HK-2 (cell line): ENCODE data around the gene ZNF410.
"Not testable (repeated sequence)": the region's sequence is repeated elsewhere in the genome, so short reads cannot be mapped to it uniquely, and the experiment has no call there.

ENCODE experiments used
- DNase-seq: peaks from one replicate; pipeline ENCODE4 v3.0.0-alpha.2; 2018; ENCODE audit not compliant: unreplicated experiment

ZNF410 gene

DNA sequence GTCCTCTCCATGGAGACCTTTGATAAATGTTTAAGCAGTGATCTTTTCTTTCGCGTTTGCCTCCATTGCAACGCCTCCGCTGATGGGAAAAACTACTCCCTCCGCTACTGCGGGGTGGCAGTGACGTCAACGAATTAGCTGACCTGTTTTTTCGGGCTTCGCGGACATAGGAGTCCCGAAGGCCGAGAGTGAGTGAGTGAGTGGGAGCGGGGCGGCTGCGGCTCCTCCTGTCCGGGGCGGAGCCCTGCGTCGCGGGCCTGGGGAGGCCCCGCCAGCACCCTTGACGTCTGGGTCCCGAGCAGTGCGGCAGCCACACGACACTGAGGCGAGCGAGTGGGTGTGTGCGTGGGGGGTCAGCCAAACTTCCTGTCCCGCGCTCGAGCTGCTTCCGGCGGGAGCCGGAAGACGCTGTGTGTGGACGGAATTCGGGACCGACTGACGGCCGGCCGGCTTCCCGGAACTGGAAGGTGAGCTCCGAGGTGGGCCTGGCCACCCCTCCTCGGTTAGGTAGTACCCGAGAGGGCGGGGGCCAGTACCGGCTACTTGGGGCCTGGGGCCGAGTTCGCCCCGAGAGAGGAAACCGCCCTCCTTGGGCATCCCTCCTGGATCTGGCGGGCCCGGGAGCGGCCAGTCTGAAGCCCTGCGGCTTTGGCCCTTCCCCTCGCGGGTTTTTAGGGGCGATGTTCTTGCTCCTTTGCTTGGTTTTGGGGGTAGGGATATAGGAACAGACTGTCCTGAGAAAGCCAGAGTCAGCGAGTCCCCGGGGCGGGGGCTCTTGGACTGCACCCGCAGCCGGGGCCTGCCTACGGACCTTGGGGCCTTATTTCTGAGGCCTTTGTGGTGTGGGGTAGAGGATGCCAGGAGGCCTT is at the start of gene ZNF410:
Gene ZNF410, plus strand, starts transcription at position 411 of the 869 bp plus-strand sequence. CDS start 5,317 bp downstream, outside the sequence.
- DNase-seq: peak; percentile 97

DNA sequence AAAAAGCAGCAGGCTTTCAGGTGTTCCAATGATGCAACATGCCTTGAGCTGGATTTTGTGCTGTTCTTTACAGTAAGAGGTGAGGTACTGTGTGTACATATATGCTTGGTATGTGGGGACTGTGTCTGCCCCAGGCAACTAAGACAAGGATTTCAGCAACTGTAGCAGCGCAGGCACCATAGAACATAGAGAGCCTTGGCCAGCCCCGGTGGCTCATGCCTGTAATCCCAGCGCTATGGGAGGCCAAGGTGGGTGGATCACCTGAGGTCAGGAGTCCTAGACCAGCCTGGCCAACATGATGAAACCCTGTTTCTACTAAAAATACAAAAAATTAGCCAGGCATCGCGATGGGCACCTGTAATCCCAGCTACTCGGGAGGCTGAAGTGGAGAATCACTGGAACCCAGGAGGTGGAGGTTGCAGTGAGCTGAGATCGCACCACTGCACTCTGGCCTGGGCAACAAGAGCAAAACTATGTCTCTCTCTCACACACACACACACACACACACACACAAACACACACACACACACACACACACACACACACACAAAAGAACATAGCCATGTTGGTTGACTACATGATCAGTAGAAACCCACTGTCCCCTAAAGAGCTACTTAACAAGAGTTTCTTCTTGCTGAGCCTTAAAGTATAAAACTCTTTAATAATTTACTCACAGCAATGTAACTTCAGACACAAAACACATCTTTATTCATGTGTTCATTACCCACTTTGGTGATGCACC is 48.2 kb upstream of the ZNF410 start:
- DNase-seq: not testable (repeated sequence)

DNA sequence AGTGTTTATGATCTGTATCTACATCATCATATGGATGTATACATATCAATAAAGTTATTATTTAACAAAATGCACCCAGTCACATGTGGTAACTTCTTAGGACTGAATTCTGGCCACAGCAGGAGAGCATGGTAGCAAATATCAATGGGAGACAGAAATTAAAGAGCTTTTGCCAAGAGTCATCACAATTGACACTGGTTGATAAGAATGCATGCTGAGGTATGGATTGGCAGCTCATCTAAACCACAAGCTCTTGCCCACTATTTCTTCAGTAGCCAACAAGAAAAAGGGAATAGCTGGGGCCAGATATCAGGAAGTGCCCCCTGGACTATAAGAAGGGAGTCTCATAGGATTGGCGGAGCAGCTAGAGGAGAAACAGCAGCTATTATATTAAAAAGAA is 44.5 kb upstream of the ZNF410 start:
- no peak for DNase-seq

GRCh38 chr14:73842851-73843250 is 43.8 kb upstream of the ZNF410 start:
- no peak for DNase-seq

- no peak for DNase-seq
Measured at GRCh38 chr14:73843296-73843695, 43.4 kb upstream of the ZNF410 start.

- no peak for DNase-seq
Measured at GRCh38 chr14:73846947-73847346, 39.7 kb upstream of the ZNF410 start.

DNA sequence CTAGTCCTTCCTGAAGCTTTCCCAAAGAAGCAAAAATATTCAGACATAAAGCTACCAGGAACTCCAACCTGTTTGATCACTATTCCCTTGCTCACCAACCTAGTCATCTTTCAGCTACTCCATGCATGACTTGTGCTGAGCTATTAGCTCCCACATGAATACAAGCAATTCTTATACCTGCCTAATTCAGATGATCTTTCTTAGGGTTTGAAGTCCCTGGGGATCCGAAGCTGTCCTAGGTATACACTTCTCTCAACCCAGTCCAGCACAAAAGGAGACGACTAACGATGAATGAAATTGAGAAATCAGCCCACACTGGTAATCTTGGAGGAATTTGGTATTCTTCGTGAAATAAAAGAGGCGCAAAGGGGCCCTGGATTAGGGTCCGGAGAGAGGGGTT is 35.7 kb upstream of the ZNF410 start:
- DNase-seq: no peak

- DNase-seq: peak; percentile 99
Measured at GRCh38 chr14:73851567-73852382, 34.9 kb upstream of the ZNF410 start, which contains the start of gene PTGR2. Gene PTGR2, plus strand, starts transcription at chr14:73851831. Its CDS starts 7,032 bp downstream, at chr14:73858863.

GRCh38 chr14:73859145-73859544 is 27.5 kb upstream of the ZNF410 start:
- no peak for DNase-seq

DNA sequence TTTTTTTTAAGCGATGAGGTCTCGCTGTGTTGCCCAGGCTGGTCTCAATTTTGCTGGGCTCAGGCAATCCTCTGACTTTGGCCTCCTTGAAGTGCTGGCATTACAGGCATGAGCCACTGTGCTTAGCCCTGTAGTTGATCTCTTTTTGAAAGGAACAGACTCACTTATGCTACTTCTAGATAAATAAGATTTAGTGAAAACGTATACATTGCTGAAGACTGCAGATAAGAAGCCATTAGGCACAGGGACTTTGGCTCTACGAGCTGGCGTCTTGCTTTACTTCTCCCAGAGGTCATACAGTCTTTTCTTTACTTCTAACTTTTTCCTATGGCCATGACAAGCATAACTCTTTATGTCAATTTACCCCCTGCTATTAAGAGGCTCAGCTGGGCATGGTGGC is 25.6 kb upstream of the ZNF410 start:
- DNase-seq: no peak

DNA sequence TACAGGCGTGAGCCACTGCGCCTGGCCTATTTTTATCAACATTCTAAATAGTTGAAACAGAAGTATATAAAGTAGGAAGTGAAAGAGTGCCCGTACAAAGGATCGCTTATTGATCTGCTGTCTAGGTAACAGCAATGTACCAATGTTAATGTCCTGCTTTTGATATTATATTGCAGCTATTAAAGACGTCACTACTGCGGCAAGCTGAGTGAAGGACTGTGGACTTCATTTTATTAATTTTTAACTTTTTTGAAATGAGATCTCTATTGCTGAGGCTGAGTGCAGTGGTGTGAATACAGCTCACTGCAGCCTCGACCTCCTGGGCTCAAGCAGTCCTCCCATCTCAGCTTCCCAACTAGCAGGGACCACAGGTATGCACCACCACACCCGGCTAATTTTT is 24.2 kb upstream of the ZNF410 start:
- DNase-seq: no peak

- DNase-seq: no peak
Measured at GRCh38 chr14:73863209-73863608, 23.4 kb upstream of the ZNF410 start.

DNA sequence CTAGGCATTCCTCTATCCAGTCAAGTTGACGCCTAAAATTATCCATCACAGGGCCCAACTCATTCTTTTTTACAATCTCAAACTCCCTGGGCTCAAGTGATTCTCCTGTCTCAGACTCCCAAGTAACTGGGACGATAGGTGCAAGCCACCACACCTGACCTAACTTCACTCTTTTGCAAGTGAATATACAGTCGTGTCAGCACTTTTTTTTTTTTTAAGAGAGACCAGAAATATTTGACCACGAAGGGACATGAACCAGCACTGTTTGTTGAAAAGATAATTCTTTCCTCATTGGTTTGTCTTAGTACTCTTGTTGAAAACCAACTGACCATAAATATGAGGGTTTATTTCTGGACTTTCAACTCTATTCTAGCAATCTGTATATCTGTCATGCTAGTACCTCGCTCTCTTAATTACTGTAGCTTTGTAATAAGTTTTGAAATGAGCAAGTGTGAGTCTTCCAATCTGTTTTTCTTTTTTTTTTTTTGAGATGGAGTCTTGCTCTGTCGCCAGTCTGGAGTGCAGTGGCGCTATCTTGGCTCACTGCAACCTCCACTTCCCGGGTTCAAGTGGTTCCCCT is 21.0 kb upstream of the ZNF410 start:
- no peak for DNase-seq

DNA sequence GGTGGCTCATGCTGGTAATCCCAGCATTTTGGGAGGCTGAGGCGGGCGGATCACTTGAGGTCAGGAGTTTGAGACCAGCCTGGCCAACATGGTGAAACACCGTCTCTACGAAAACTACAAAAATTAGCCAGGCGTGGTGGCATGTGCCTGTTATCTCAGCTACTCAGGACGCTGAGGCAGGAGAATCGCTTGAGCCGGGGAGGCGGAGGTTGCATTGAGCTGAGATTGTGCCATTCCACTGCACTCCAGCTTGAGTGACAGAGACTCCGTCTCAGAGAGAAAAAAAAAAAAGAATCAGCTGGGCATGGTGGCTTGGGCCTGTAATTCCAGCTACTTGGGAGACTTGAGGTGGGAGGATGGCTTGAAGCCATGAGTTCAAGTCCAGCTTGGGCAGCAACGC is 16.9 kb upstream of the ZNF410 start:
- DNase-seq: not testable (repeated sequence)

DNA sequence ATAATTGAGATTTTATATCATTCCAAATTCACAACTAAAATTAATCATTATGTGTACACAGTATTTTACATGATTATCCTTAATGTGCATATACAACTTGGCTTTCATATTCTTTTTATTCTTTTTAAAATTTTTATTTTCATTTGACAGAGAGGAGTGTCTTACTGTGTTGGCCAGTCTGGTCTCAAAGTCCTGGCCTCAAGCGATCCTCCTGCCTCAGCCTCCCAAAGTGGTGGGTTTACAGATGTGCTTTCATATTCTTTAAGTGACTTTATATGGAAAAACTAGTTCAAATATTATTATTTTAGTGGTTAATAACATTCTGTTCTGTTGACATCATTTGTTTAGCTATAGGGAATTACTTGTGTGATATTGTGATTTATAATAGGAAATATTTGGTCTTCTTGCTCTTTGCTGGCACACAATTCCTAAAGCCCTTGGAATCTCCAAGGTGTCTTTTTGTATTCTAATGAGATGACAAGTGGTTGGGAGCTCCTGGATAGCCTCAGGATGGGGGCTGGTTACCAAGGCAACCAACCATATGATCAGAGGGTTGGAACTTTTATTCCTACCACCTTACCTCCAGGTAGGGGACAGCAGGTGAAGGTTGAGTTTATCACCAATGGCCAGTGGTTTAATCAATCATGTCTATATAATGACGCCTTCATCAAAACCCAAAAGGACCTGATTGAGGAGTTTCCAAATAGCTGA is 16.0 kb upstream of the ZNF410 start:
- DNase-seq: no peak

GRCh38 chr14:73873660-73874059 is 13.0 kb upstream of the ZNF410 start:
- no peak for DNase-seq

- no peak for DNase-seq
Measured at GRCh38 chr14:73877790-73878189, 8.9 kb upstream of the ZNF410 start.

DNA sequence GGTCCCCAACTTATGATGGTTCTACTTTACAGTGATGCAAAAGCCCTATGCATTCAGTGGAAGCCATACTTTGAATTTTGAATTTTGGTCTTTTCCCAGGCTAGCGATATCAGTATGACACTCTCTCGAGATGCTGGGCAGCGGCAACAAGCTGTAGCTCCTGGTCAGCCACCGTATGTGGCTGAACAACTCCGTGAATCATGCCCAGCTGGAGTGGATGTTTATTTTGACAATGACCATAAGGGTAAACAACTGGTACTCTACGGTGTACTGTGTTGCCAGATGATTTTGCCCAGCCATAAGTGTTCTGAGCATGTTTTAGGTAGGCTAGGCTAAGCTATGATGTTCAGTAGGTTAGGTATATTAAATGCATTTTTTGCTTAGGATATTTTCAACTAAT is 8.2 kb upstream of the ZNF410 start:
- DNase-seq: no peak

DNA sequence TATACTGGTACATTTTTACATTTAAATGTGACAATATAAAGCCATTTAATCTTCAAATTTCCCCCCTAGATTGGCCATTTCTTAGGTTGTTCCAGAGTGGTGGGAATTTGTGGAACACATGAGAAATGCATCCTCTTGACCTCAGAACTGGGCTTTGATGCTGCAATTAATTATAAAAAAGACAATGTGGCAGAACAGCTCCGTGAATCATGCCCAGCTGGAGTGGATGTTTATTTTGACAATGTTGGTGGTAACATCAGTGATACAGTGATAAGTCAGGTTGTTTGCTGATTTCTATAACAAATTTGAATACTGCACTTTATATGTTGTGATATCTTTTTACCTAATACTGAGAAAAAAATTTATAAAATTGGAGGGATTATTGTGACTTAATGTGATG is 7.6 kb upstream of the ZNF410 start:
- no peak for DNase-seq

GRCh38 chr14:73884438-73885190 is 2.0 kb upstream of the ZNF410 start:
- DNase-seq: no peak

- no peak for DNase-seq
Measured at GRCh38 chr14:73887318-73887616, 608 bp downstream of the ZNF410 start.
